Activated CD8-positive, alpha-beta memory T cell treated with anti-CD3 and anti-CD28 coated beads for 24 hours (primary cell): ENCODE results near the gene MICU2.

Experiments
- DNase-seq: peaks from one replicate; pipeline ENCODE4 v3.0.0-alpha.2; 2020

MICU2 gene

GRCh38 chr13:21478881-21479808, 124.8 kb downstream of the MICU2 start:
- no peak for DNase-seq

GRCh38 chr13:21476893-21477472, 127.0 kb downstream of the MICU2 start:
- peak; percentile 91 for DNase-seq

- DNase-seq = no peak
These were observed 128.9 kb downstream of the MICU2 start for GRCh38 chr13:21475115-21475514.

GRCh38 chr13:21470785-21471184, 133.2 kb downstream of the MICU2 start:
- DNase-seq = no peak

GRCh38 chr13:21466527-21466926, 137.4 kb downstream of the MICU2 start:
- DNase-seq = no peak

GRCh38 chr13:21465710-21466160, 138.2 kb downstream of the MICU2 start:
- DNase-seq = no peak

GRCh38 chr13:21463424-21463823, 140.5 kb downstream of the MICU2 start:
- no peak for DNase-seq

GRCh38 chr13:21461131-21461530, 142.8 kb downstream of the MICU2 start:
- DNase-seq = no peak

GRCh38 chr13:21458813-21459701, 144.9 kb downstream of the MICU2 start, which contains the start of gene ZDHHC20:
Gene ZDHHC20, minus strand, starts transcription at chr13:21459303. Its CDS starts 132 bp downstream, at chr13:21459171.
- DNase-seq = peak; percentile 98

- DNase-seq = peak; percentile 79
These were observed 145.5 kb downstream of the MICU2 start for GRCh38 chr13:21458451-21458812.

GRCh38 chr13:21453387-21454081, 150.4 kb downstream of the MICU2 start:
- DNase-seq = no peak

GRCh38 chr13:21450936-21451335, 153.0 kb downstream of the MICU2 start:
- DNase-seq = no peak

- DNase-seq = no peak
These were observed 157.3 kb downstream of the MICU2 start for GRCh38 chr13:21446656-21447055.

- DNase-seq = no peak
These were observed 158.2 kb downstream of the MICU2 start for GRCh38 chr13:21445759-21446158.

GRCh38 chr13:21443171-21443570, 160.8 kb downstream of the MICU2 start:
- no peak for DNase-seq
